Forelimb muscle (tissue), 1 donor: ENCODE results near the gene ERFE. TPM values are rescaled to one million over a fixed set of nuclear protein-coding genes. Genes with fewer than 3 reads are reported as not detected.

Experiments
- DNase-seq: peaks from one replicate; pipeline ENCODE4 v3.0.0-alpha.2; 2013; ENCODE audit warnings: low read depth
- polyA plus RNA-seq: library from polyadenylated mRNA; unstranded; fragments of 120-200 nt; gene quantifications from one replicate; pipeline ENCODE4 v1.2.1, GENCODE V29; 2013; ENCODE audit not compliant: insufficient read length

Gene ERFE
- polyA plus RNA-seq, 1 donor, result 11.2 TPM

GRCh38 chr2:238126338-238126737, 32.4 kb upstream of the ERFE start:
- DNase-seq, result no peak

- DNase-seq, result no peak
Measured at GRCh38 chr2:238126775-238127164, 32.0 kb upstream of the ERFE start.

GRCh38 chr2:238127165-238128060, 31.4 kb upstream of the ERFE start:
- peak; percentile 28 for DNase-seq

- DNase-seq, result no peak
Measured at GRCh38 chr2:238128061-238128440, 30.7 kb upstream of the ERFE start.

GRCh38 chr2:238128534-238129001, 30.2 kb upstream of the ERFE start:
- no peak for DNase-seq

- no peak for DNase-seq
Measured at GRCh38 chr2:238129166-238130010, 29.4 kb upstream of the ERFE start.

GRCh38 chr2:238130111-238130695, 28.6 kb upstream of the ERFE start:
- no peak for DNase-seq

- DNase-seq, result no peak
Measured at GRCh38 chr2:238130696-238131628, 27.8 kb upstream of the ERFE start.

- no peak for DNase-seq
Measured at GRCh38 chr2:238131761-238132462, 26.9 kb upstream of the ERFE start.

- DNase-seq, result no peak
Measured at GRCh38 chr2:238132463-238133450, 26.0 kb upstream of the ERFE start.

- DNase-seq, result no peak
Measured at GRCh38 chr2:238133499-238134392, 25.0 kb upstream of the ERFE start.

GRCh38 chr2:238134393-238134785, 24.4 kb upstream of the ERFE start:
- DNase-seq, result no peak

GRCh38 chr2:238135601-238136150, 23.1 kb upstream of the ERFE start:
- DNase-seq, result no peak

- DNase-seq, result no peak
Measured at GRCh38 chr2:238136820-238137537, 21.8 kb upstream of the ERFE start.

- DNase-seq, result no peak
Measured at GRCh38 chr2:238137885-238138284, 20.9 kb upstream of the ERFE start.

- no peak for DNase-seq
Measured at GRCh38 chr2:238138331-238139195, 20.2 kb upstream of the ERFE start, which contains the start of gene KLHL30. TSS of gene KLHL30 (plus strand) at chr2:238138668. CDS start at chr2:238140755, 2,087 bp downstream.
